Gastroesophageal sphincter (tissue), 3 donors: ENCODE data around the gene GABRD.

Experiments
- CTCF ChIP-seq, 4 experiments: fragments of 200-600 bp in 2 of 4; fragments of 450-650 bp in 2 of 4; sonication (generic) in 1 of 4; IDR thresholded peaks; one replicate each; pipeline ENCODE4 v1.5.1; 2017 to 2019; ENCODE audit warnings: antibody characterized with exemption in 4 of 4, mild to moderate bottlenecking in 2 of 4, moderate library complexity in 2 of 4
- EP300 ChIP-seq: sonication (generic); formaldehyde crosslinking; IDR thresholded peaks from one replicate; pipeline ENCODE4 v1.6.1; 2017; ENCODE audit warnings: antibody characterized with exemption, mild to moderate bottlenecking

GRCh38 chr1:1975535-1975934, 43.6 kb upstream of the GABRD start:
- TF ChIP-seq CTCF (IDR thresholded peaks at IDR 0.05): no peak
- TF ChIP-seq EP300: no peak
